MCF 10A (cell line): ENCODE measurements around the gene CHAMP1. TPM values are rescaled to one million over a fixed set of nuclear protein-coding genes. Genes with fewer than 3 reads are reported as not detected.
"Not testable (repeated sequence)": the region's sequence is repeated elsewhere in the genome, so short reads cannot be mapped to it uniquely, and the experiment has no call there.

ENCODE experiments used
- BruUV-seq: library from RNA; stranded (reverse); fragments of 400-500 nt; replicated peaks from 2 replicates; lab custom pipeline; 2021; lab: Mats Ljungman, UMichigan
- CTCF ChIA-PET: fragments of 300-600 bp; sonication (Branson Sonifier 250); formaldehyde crosslinking; extraction: SDS; loops from one replicate; lab custom pipeline; 2021; ENCODE audit warnings: antibody characterized with exemption, inconsistent platforms; lab: Yijun Ruan, JAX
- POLR2A ChIA-PET: fragments of 300-600, 350-650 bp; sonication (Branson Sonifier 250); formaldehyde crosslinking; extraction: SDS; loops from one replicate; lab custom pipeline; 2020; ENCODE audit warnings: antibody characterized with exemption, inconsistent platforms; lab: Yijun Ruan, JAX
- DNase-seq: peaks from one replicate; pipeline ENCODE4 v3.0.0-alpha.2; 2018; ENCODE audit not compliant: unreplicated experiment
- H3K27ac Mint-ChIP-seq: one replicate; pipeline ENCODE4 v1.8.0; 2022; ENCODE audit warnings: mild to moderate bottlenecking, low read depth, mixed read lengths; ENCODE audit not compliant: unreplicated experiment
- H3K27me3 Mint-ChIP-seq: one replicate; pipeline ENCODE4 v1.8.0; 2022; ENCODE audit warnings: mixed read lengths; ENCODE audit not compliant: insufficient read depth, unreplicated experiment
- H3K36me3 Mint-ChIP-seq: one replicate; pipeline ENCODE4 v1.8.0; 2022; ENCODE audit warnings: mild to moderate bottlenecking, moderate library complexity, mixed read lengths; ENCODE audit not compliant: insufficient read depth, unreplicated experiment
- H3K4me1 Mint-ChIP-seq: one replicate; pipeline ENCODE4 v1.8.0; 2022; ENCODE audit warnings: mixed read lengths; ENCODE audit not compliant: insufficient read depth, unreplicated experiment
- H3K4me3 Mint-ChIP-seq: one replicate; pipeline ENCODE4 v1.8.0; 2022; ENCODE audit warnings: mild to moderate bottlenecking, moderate library complexity, mixed read lengths; ENCODE audit not compliant: unreplicated experiment
- H3K9me3 Mint-ChIP-seq: one replicate; pipeline ENCODE4 v1.8.0; 2022; ENCODE audit warnings: mixed read lengths; ENCODE audit not compliant: unreplicated experiment
- intact Hi-C: fragments of 100-400 bp; cut with micrococcal nuclease; formaldehyde crosslinking; loops from 2 replicates; pipeline ENCODE4 v1.14.1; 2022
- microRNA-seq: library from miRNA; unstranded; fragments of <30 nt; microRNA quantifications from one replicate; pipeline ENCODE4 v1.2.0, GENCODE V29; 2022
- total RNA-seq: library from RNA; stranded (reverse); gene quantifications from 2 replicates; pipeline ENCODE4 v1.2.3, GENCODE V29; 2022
- TF ChIP-seq, protein P1 (sequence below): fragments of 200-600 bp; IDR thresholded peaks from one replicate; pipeline ENCODE4 v1.8.0; 2022; ENCODE audit warnings: antibody characterized with exemption, mild to moderate bottlenecking; ENCODE audit not compliant: unreplicated experiment

The CHAMP1 gene
- total RNA-seq, 1 experiment from 2014 or later, result 33.4 TPM

- intact Hi-C loops, DNase-seq, CTCF ChIA-PET, H3K4me1 Mint-ChIP-seq, H3K9me3 Mint-ChIP-seq, H3K36me3 Mint-ChIP-seq, POLR2A ChIA-PET, H3K4me3 Mint-ChIP-seq, BruUV-seq, H3K27ac Mint-ChIP-seq: not testable (repeated sequence)
- TF ChIP-seq, protein P1, sequence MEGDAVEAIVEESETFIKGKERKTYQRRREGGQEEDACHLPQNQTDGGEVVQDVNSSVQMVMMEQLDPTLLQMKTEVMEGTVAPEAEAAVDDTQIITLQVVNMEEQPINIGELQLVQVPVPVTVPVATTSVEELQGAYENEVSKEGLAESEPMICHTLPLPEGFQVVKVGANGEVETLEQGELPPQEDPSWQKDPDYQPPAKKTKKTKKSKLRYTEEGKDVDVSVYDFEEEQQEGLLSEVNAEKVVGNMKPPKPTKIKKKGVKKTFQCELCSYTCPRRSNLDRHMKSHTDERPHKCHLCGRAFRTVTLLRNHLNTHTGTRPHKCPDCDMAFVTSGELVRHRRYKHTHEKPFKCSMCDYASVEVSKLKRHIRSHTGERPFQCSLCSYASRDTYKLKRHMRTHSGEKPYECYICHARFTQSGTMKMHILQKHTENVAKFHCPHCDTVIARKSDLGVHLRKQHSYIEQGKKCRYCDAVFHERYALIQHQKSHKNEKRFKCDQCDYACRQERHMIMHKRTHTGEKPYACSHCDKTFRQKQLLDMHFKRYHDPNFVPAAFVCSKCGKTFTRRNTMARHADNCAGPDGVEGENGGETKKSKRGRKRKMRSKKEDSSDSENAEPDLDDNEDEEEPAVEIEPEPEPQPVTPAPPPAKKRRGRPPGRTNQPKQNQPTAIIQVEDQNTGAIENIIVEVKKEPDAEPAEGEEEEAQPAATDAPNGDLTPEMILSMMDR, result peak; percentile 55
- peaks cover 33% of the 10 kb centered on the region for H3K27me3 Mint-ChIP-seq
These were observed 38.5 kb downstream of the CHAMP1 start for GRCh38 chr13:114352763-114353162.

GRCh38 chr13:114353382-114353781 is 39.1 kb downstream of the CHAMP1 start:
- DNase-seq, CTCF ChIA-PET, BruUV-seq, intact Hi-C loops, H3K4me3 Mint-ChIP-seq, H3K36me3 Mint-ChIP-seq, H3K9me3 Mint-ChIP-seq, POLR2A ChIA-PET, H3K4me1 Mint-ChIP-seq, H3K27ac Mint-ChIP-seq: not testable (repeated sequence)
- peaks cover 27% of the 10 kb centered on the region for H3K27me3 Mint-ChIP-seq

Small RNA genes lying within 50 kb of the gene (microRNA-seq; reads per million reads assigned to microRNA genes)
- not detected for gene MIR4502

Other genes starting within 250 kb of the CHAMP1 start
- 9.1 and 12.1 TPM in 2 replicates for gene RASA3, start 181.9 kb upstream of the CHAMP1 start, total RNA-seq
- not detected in 2 replicates for gene CFAP97D2, start 135.2 kb upstream of the CHAMP1 start, total RNA-seq
- 68.6 and 72.4 TPM in 2 replicates for gene CDC16, start 79.6 kb upstream of the CHAMP1 start, total RNA-seq
- 56.6 and 63.5 TPM in 2 replicates for gene UPF3A, start 32.9 kb upstream of the CHAMP1 start, total RNA-seq